ENCODE measurements around the gene DUSP22.
"Not testable (repeated sequence)": the region's sequence is repeated elsewhere in the genome, so short reads cannot be mapped to it uniquely, and the experiment has no call there.

DUSP22 gene

GRCh38 chr6:367891-368630 is 75.8 kb downstream of the DUSP22 start:
- no peak for TF ChIP-seq CTCF (IDR thresholded peaks at IDR 0.05; ENCODE audit: insufficient read depth, low read depth, low read length, missing control alignments)
- no peak overlapping the region for H3K4me3 ChIP-seq (ENCODE audit: low read depth, low read length)
- DNase-seq (ENCODE audit: low read depth) = no peak

- H3K4me3 ChIP-seq (ENCODE audit: low read depth, low read length) = no peak overlapping the region
- no peak for DNase-seq (ENCODE audit: low read depth)
- no peak for TF ChIP-seq CTCF (IDR thresholded peaks at IDR 0.05; ENCODE audit: insufficient read depth, low read depth, low read length, missing control alignments)
Measured at GRCh38 chr6:369559-370431, 77.5 kb downstream of the DUSP22 start.

- DNase-seq (ENCODE audit: low read depth) = no peak
- no peak overlapping the region for H3K4me3 ChIP-seq (ENCODE audit: low read depth, low read length)
- TF ChIP-seq CTCF (IDR thresholded peaks at IDR 0.05; ENCODE audit: insufficient read depth, low read depth, low read length, missing control alignments) = no peak
Measured at GRCh38 chr6:370555-370954, 78.3 kb downstream of the DUSP22 start.

GRCh38 chr6:371851-372250 is 79.6 kb downstream of the DUSP22 start:
- H3K4me3 ChIP-seq (ENCODE audit: low read depth, low read length); DNase-seq (ENCODE audit: low read depth): not testable (repeated sequence)

- TF ChIP-seq CTCF (IDR thresholded peaks at IDR 0.05; ENCODE audit: insufficient read depth, low read depth, low read length, missing control alignments) = no peak
- no peak overlapping the region for H3K4me3 ChIP-seq (ENCODE audit: low read depth, low read length)
- DNase-seq (ENCODE audit: low read depth) = no peak
Measured at GRCh38 chr6:372336-372911, 80.1 kb downstream of the DUSP22 start.

- TF ChIP-seq CTCF (IDR thresholded peaks at IDR 0.05; ENCODE audit: insufficient read depth, low read depth, low read length, missing control alignments) = no peak
- no peak overlapping the region for H3K4me3 ChIP-seq (ENCODE audit: low read depth, low read length)
- no peak for DNase-seq (ENCODE audit: low read depth)
Measured at GRCh38 chr6:373031-373430, 80.7 kb downstream of the DUSP22 start.
